H1 (cell line): ENCODE data around the gene RPN2. TPM values are rescaled to one million over a fixed set of nuclear protein-coding genes. Genes with fewer than 3 reads are reported as not detected.

Source experiments
- EGR1 ChIP-seq: IDR thresholded peaks from 2 replicates; pipeline ENCODE4 v1.6.1; 2011; ENCODE audit warnings: low read depth, low read length, borderline replicate concordance
- MAFK ChIP-seq: IDR thresholded peaks from 2 replicates; pipeline ENCODE4 v1.6.1; 2012; ENCODE audit warnings: low read depth, mild to moderate bottlenecking, improper control_type of control experiment, low read length
- NANOG ChIP-seq: IDR thresholded peaks from 2 replicates; pipeline ENCODE4 v1.6.1; 2011; ENCODE audit warnings: low read length, low read depth, mild to moderate bottlenecking, inconsistent platforms; ENCODE audit not compliant: insufficient read depth, poor library complexity, severe bottlenecking
- POLR2A ChIP-seq, 2 experiments: IDR thresholded peaks; 1 replicate in 1 of 2; 2 replicates in 1 of 2; pipeline ENCODE4 v1.6.1; 2011; ENCODE audit warnings: low read depth in 2 of 2, low read length in 2 of 2, mild to moderate bottlenecking in 2 of 2; ENCODE audit errors: control extremely low read depth in 1 of 2
- RBBP5 ChIP-seq: IDR thresholded peaks from 2 replicates; pipeline ENCODE4 v1.7.1; 2012; ENCODE audit warnings: low read depth, mild to moderate bottlenecking, inconsistent platforms, low read length, moderate library complexity, borderline replicate concordance
- RFX5 ChIP-seq: IDR thresholded peaks from 2 replicates; pipeline ENCODE4 v1.6.1; 2011; ENCODE audit warnings: low read depth, low read length, improper control_type of control experiment, borderline replicate concordance
- SP2 ChIP-seq: IDR thresholded peaks from 2 replicates; pipeline ENCODE4 v1.6.1; 2012; ENCODE audit warnings: mild to moderate bottlenecking, low read length, inconsistent platforms
- TAF7 ChIP-seq: optimal IDR thresholded peaks from 2 replicates; pipeline ENCODE3; 2011; ENCODE audit warnings: low read depth, mild to moderate bottlenecking, inconsistent platforms, low read length, moderate library complexity, borderline replicate concordance
- TCF12 ChIP-seq: IDR thresholded peaks from 2 replicates; pipeline ENCODE4 v1.6.1; 2011; ENCODE audit warnings: low read depth, mild to moderate bottlenecking, low read length
- polyA plus RNA-seq, 7 experiments: library from polyadenylated mRNA; depleted of rRNA in 3 of 7; stranded (reverse) in 5 of 7; unstranded in 2 of 7; fragments of >200 nt in 5 of 7; fragments of 200-250 nt in 2 of 7; gene quantifications; 1 replicate in 5 of 7; 2 replicates in 1 of 7; 4 replicates in 1 of 7; pipeline versions ENCODE4 v1.2.1 to v1.2.3, GENCODE V29; 2011 to 2013; ENCODE audit warnings: missing spikeins in 2 of 7, mixed read lengths in 2 of 7
- total RNA-seq: library from RNA; stranded (reverse); fragmentation: NEBNext Ultra II Directional; extraction: Animal tissue kit (Norgen Biotek cat#: 25700); gene quantifications from 2 replicates; pipeline ENCODE4 v1.2.1, GENCODE V29; 2021

The RPN2 gene
- total and polyA plus RNA-seq, 2 of the 8 experiments (the other 6 are each of a cell fraction or from before 2014, with no cell fraction given), result 236 to 379 TPM

DNA sequence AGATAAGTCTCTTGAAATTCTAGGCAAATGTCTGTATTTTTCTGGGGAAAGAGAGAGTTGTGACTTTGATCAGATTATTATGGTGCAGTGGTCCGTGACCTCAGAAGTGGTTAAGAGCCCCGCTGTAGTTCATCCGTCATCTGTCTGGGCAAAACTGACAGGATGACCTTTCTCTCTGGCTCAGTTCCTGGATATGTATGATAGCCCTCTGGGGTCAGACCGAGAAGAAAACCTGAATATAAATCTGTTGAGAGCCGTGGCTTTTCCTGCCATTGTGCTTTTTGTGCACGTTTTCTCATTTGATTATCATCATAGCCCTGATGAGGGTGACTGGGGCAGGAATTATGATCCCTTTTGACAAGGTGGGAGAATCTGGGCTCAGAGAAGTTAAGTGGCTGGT is 55.9 kb downstream of the RPN2 start (continued):
- TF ChIP-seq EGR1, result no peak
- no peak for TF ChIP-seq RBBP5
- no peak for TF ChIP-seq TCF12
- TF ChIP-seq NANOG, result no peak
- no peak for TF ChIP-seq SP2
- no peak for TF ChIP-seq RFX5
- TF ChIP-seq POLR2A (IDR thresholded peaks at IDR 0.05; ENCODE audit: control extremely low read depth in 1 of 2, low read depth in 2 of 2, low read length in 2 of 2), result no peak
- TF ChIP-seq MAFK, result no peak
- TF ChIP-seq TAF7, result no peak
- TF ChIP-seq, all 59 proteins: peak for 0
